PC-3 (cell line): Measurements from ENCODE around the gene TRAPPC10. TPM values are rescaled to one million over a fixed set of nuclear protein-coding genes. Genes with fewer than 3 reads are reported as not detected.

Experiments
- ATAC-seq: fragments of 200-7000 bp; cut with Tn5 transposase; 2 replicates; pipeline ENCODE4 v1.9.1; 2020; ENCODE audit warnings: mild to moderate bottlenecking, moderate library complexity
- BruUV-seq: library from RNA; stranded (reverse); fragments of 400-500 nt; replicated peaks from 2 replicates; lab custom pipeline; 2021; lab: Mats Ljungman, UMichigan
- CTCF ChIA-PET: fragments of 300-600 bp; sonication (Branson Sonifier 250); formaldehyde crosslinking; loops from one replicate; lab custom pipeline; 2022; ENCODE audit warnings: antibody characterized with exemption; lab: Charles Lee
- POLR2A ChIA-PET: fragments of 300-600 bp; sonication (Branson Sonifier 250); formaldehyde crosslinking; loops from one replicate; lab custom pipeline; 2022; ENCODE audit warnings: antibody characterized with exemption; ENCODE audit not compliant: unreplicated experiment; lab: Charles Lee
- DNase-seq: peaks from one replicate; pipeline ENCODE4 v3.0.0-alpha.2; 2015
- H2AFZ ChIP-seq: fragments of 300-600 bp; sonication (generic); 2 replicates; pipeline ENCODE4 v1.6.0; 2016; ENCODE audit warnings: antibody characterized with exemption, low read length
- H3F3A ChIP-seq: fragments of 300-600 bp; sonication (generic); one replicate; pipeline ENCODE4 v1.6.0; 2017; ENCODE audit warnings: antibody characterized with exemption, low read length, control low read depth, mild to moderate bottlenecking; ENCODE audit not compliant: unreplicated experiment
- H3K27ac ChIP-seq: fragments of 300-600 bp; sonication (generic); 2 replicates; pipeline ENCODE4 v1.5.1; 2016; ENCODE audit warnings: mild to moderate bottlenecking, low read length
- H3K27me3 ChIP-seq: fragments of 300-600 bp; sonication (generic); 2 replicates; pipeline ENCODE4 v1.6.1; 2016; ENCODE audit warnings: low read length, mixed read lengths
- H3K36me3 ChIP-seq: fragments of 300-600 bp; sonication (generic); 2 replicates; pipeline ENCODE4 v1.6.1; 2016; ENCODE audit warnings: low read depth, mixed run types, low read length, mixed read lengths
- H3K4me1 ChIP-seq: fragments of 300-600 bp; sonication (generic); 2 replicates; pipeline ENCODE4 v1.5.1; 2016; ENCODE audit warnings: low read length; ENCODE audit not compliant: insufficient read depth
- H3K4me2 ChIP-seq: fragments of 300-600 bp; sonication (generic); 2 replicates; pipeline ENCODE4 v1.6.0; 2016; ENCODE audit warnings: low read length
- H3K4me3 ChIP-seq: fragments of 300-600 bp; sonication (generic); 2 replicates; pipeline ENCODE4 v1.5.1; 2016; ENCODE audit warnings: mild to moderate bottlenecking, low read length, mixed read lengths
- H3K79me2 ChIP-seq: fragments of 300-600 bp; sonication (generic); 2 replicates; pipeline ENCODE4 v1.6.1; 2017; ENCODE audit warnings: low read length, mixed read lengths
- H3K9ac ChIP-seq: fragments of 300-600 bp; sonication (generic); 2 replicates; pipeline ENCODE4 v1.6.0; 2016; ENCODE audit warnings: mild to moderate bottlenecking, low read length
- H3K9me2 ChIP-seq: fragments of 300-600 bp; sonication (generic); replicated peaks from 2 replicates; pipeline ENCODE4 v1.6.1; 2016; ENCODE audit warnings: mixed run types, low read length, mixed read lengths
- H3K9me3 ChIP-seq: fragments of 300-600 bp; sonication (generic); 2 replicates; pipeline ENCODE4 v1.6.1; 2016; ENCODE audit warnings: low read length, mixed read lengths
- H4K20me1 ChIP-seq: fragments of 300-600 bp; sonication (generic); 2 replicates; pipeline ENCODE4 v1.6.1; 2016; ENCODE audit warnings: low read length, mixed read lengths
- EZH2 ChIP-seq: fragments of 300-600 bp; sonication (generic); IDR thresholded peaks from one replicate; pipeline ENCODE4 v1.6.1; 2017; ENCODE audit warnings: antibody characterized with exemption, mild to moderate bottlenecking, low read length; ENCODE audit not compliant: unreplicated experiment
- EZH2phosphoT487 ChIP-seq: fragments of 300-600 bp; sonication (generic); IDR thresholded peaks from 2 replicates; pipeline ENCODE4 v1.6.1; 2018; ENCODE audit warnings: mild to moderate bottlenecking, antibody characterized with exemption, low read length, borderline replicate concordance
- intact Hi-C: fragments of 100-400 bp; cut with micrococcal nuclease; formaldehyde crosslinking; loops from 2 replicates; pipeline ENCODE4 v1.9.0; 2023
- total RNA-seq: library from RNA; depleted of rRNA; stranded (reverse); fragments of >200 nt; gene quantifications from 2 replicates; pipeline ENCODE4 v1.2.3, GENCODE V29; 2014
- TF ChIP-seq, protein P1 (sequence below): fragments of 300-600 bp; sonication (generic); conservative IDR thresholded peaks from 2 replicates; pipeline ENCODE4 v1.5.1; 2017; ENCODE audit warnings: antibody characterized with exemption, low read depth, mild to moderate bottlenecking, low read length

The TRAPPC10 gene
- total RNA-seq, 1 experiment from 2014 or later, result 31.4 TPM

DNA sequence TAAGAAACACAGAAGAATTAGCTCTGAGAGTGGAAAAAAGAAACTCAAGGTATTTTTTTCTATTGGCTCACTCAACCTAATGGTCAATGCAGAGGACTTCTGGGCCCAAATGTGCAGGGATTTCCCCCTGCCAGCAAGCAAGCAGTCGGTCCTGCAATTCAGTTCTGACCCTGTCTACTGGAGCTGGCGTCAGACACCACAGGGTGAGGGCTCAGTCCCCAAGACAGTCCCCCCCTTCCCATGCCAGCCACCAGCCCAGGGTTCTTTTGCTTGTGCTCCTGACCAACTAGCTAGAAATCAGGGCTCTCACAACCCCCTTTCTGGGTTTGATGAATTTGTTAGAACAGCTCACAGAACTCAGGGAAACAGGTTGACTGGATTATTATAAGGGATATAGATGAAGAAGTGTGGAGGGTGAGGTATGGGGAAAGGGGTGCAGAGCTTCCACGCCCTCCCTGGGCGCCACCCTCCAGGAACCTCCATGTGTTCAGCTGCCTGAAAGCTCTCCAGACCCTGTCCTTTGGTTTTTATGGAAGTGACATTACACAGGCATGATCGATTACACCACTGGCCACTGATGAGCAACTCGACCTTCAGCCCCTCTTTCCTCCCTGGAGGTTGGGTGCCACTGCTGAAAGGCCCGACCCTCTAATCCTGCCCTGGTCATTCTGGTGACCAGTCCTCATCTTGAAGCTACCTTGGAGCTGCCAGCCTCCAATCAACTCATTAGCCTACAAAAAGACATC is 72.6 kb downstream of the TRAPPC10 start:
- CTCF ChIA-PET, result no interaction called here
- H3K9ac ChIP-seq, result no peak overlapping the region
- peaks cover 51% of the 10 kb centered on the region; the same call in 1 of the 2 replicates for H3K36me3 ChIP-seq
- H3F3A ChIP-seq, result no peaks in the 10 kb centered on the region
- intact Hi-C loops, result no loop called here
- no peaks in the 10 kb centered on the region for H3K79me2 ChIP-seq
- BruUV-seq, result no TSS peak
- no peak for DNase-seq
- no peaks in the 10 kb centered on the region for H3K27me3 ChIP-seq
- no peak overlapping the region for H3K27ac ChIP-seq
- no peak for ATAC-seq
- no peak overlapping the region for H2AFZ ChIP-seq
- POLR2A ChIA-PET, result interaction anchor here (0.7 kb wide), 1 partner anchor 14 kb away, joined by 14 read pairs; no protein-coding TSS in a partner anchor
- TF ChIP-seq, protein P1, sequence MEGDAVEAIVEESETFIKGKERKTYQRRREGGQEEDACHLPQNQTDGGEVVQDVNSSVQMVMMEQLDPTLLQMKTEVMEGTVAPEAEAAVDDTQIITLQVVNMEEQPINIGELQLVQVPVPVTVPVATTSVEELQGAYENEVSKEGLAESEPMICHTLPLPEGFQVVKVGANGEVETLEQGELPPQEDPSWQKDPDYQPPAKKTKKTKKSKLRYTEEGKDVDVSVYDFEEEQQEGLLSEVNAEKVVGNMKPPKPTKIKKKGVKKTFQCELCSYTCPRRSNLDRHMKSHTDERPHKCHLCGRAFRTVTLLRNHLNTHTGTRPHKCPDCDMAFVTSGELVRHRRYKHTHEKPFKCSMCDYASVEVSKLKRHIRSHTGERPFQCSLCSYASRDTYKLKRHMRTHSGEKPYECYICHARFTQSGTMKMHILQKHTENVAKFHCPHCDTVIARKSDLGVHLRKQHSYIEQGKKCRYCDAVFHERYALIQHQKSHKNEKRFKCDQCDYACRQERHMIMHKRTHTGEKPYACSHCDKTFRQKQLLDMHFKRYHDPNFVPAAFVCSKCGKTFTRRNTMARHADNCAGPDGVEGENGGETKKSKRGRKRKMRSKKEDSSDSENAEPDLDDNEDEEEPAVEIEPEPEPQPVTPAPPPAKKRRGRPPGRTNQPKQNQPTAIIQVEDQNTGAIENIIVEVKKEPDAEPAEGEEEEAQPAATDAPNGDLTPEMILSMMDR, result no peak
- TF ChIP-seq EZH2, result no peak
- TF ChIP-seq EZH2phosphoT487, result no peak
- no peak overlapping the region for H3K4me3 ChIP-seq
- H3K4me1 ChIP-seq, result no peaks in the 10 kb centered on the region
- no peaks in the 10 kb centered on the region for H3K9me2 ChIP-seq
- no peaks in the 10 kb centered on the region for H3K9me3 ChIP-seq
- no peaks in the 10 kb centered on the region for H4K20me1 ChIP-seq
- H3K4me2 ChIP-seq, result no peak overlapping the region

DNA sequence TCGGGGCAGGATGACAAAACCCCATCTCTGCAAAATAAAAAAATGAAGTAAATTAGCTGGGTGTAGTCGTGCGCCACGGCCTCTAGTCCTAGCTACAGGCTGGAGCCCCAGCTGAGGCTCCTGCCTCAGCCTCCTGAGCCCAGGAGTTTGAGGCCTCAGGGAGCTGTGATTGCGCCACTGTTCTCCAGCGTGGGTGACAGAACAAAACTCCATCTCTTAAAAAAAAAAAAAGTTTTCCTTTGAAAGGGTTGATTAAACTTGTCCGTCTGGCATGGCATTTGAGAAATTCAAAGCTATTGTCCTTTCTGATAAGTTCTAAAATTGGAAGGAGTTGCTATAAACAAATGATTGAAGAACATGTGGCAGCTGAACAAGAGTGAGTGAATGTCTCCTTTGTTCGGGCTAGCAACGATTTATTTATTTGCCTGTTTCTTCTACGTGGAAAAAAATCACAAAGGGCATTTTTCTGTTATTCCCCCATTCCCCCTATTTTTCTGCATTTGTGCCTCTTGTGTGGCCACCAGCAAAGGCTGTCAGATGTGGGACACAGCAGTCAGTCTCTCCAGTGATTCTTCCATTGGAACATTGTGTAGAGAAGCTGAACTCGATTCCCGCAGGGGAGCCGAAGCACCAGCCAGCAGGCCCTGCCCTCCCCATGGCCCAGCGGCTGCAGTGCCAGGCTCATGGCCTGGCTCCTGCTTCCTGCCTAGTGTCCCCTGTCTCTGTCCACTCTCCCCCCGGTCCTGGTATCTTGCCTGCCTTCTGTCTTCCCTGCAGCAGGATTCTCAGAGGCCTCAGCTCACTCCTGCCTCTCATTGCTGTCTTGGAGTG is 73.6 kb downstream of the TRAPPC10 start:
- no peaks in the 10 kb centered on the region for H3K4me1 ChIP-seq
- ATAC-seq (no peak), DNase-seq (no peak)
- no peaks in the 10 kb centered on the region for H3K79me2 ChIP-seq
- no peak overlapping the region for H3K9ac ChIP-seq
- ChIA-PET POLR2A (interaction anchor here (0.7 kb wide), 1 partner anchor 15 kb away, joined by 14 read pairs; no protein-coding TSS in a partner anchor), CTCF (no interaction called here)
- BruUV-seq, result no TSS peak
- H4K20me1 ChIP-seq, result no peaks in the 10 kb centered on the region
- peaks cover 48% of the 10 kb centered on the region; the same call in 1 of the 2 replicates for H3K36me3 ChIP-seq
- no peaks in the 10 kb centered on the region for H3K27me3 ChIP-seq
- H2AFZ ChIP-seq, result no peak overlapping the region
- no peaks in the 10 kb centered on the region for H3K9me2 ChIP-seq
- no peak overlapping the region for H3K4me3 ChIP-seq
- TF ChIP-seq EZH2, result no peak
- TF ChIP-seq, protein P1, result no peak
- TF ChIP-seq EZH2phosphoT487, result no peak
- intact Hi-C loops, result no loop called here
- H3F3A ChIP-seq, result no peaks in the 10 kb centered on the region
- no peak overlapping the region for H3K4me2 ChIP-seq
- H3K9me3 ChIP-seq, result no peaks in the 10 kb centered on the region
- H3K27ac ChIP-seq, result no peak overlapping the region
